Measurements from ENCODE around the gene PPIE. TPM values are rescaled to one million over a fixed set of nuclear protein-coding genes. Genes with fewer than 3 reads are reported as not detected.
"Not testable (repeated sequence)": the region's sequence is repeated elsewhere in the genome, so short reads cannot be mapped to it uniquely, and the experiment has no call there.

The PPIE gene
- total RNA-seq, 1 donor, result 31.1 TPM

DNA sequence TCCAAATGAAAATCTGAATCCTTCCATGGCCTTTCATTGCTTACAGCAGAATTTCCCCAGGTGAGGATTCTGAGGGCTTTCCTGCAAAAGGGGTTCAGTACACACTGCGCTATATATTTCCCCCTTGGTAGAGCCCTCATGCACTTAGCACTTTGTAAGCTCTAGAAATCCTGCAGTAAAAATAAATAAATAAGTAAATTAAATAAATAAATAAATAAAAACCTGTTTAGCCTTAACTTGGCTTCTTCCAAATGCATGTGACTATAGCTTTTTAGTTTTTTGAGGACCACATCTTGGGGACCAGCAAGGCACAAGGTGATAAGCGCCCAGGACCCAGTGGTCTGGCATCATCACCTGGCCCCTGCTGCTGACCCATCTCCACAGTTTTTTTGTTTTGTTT is 53.2 kb downstream of the PPIE start:
- TF ChIP-seq CTCF (IDR thresholded peaks at IDR 0.05; ENCODE audit: insufficient read depth, low read depth, low read length), result no peak
- no peak overlapping the region for H3K4me3 ChIP-seq (ENCODE audit: low read depth, low read length)
- no peak for DNase-seq (ENCODE audit: low read depth)

DNA sequence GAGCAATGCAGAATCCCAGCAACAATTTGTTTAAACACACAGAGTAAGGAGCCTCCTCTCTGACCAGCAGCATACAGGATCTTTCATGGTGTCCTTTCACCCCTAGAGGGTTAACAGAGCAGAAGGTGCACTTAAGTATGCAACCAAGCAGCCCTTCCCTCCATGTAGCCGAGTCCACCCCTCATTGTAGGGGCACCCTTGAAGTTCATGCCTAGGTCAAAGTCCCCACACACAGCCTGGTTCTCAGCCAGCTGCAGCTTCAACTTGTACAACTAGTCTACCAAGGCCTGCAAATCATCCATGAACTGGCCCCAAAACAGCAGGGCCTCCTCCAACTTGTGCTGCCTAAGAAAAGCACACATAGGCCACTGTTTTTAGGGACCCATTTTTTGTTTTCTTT is 57.0 kb downstream of the PPIE start:
- no peak for DNase-seq (ENCODE audit: low read depth)
- TF ChIP-seq CTCF (IDR thresholded peaks at IDR 0.05; ENCODE audit: insufficient read depth, low read depth, low read length), result no peak

GRCh38 chr1:39798859-39799769 is 60.4 kb downstream of the PPIE start:
- peak; percentile 33 for DNase-seq (ENCODE audit: low read depth)

More for the DNA sequence above, 57.0 kb downstream of the PPIE start:
- H3K4me3 ChIP-seq (ENCODE audit: low read depth, low read length), result no peak overlapping the region

DNA sequence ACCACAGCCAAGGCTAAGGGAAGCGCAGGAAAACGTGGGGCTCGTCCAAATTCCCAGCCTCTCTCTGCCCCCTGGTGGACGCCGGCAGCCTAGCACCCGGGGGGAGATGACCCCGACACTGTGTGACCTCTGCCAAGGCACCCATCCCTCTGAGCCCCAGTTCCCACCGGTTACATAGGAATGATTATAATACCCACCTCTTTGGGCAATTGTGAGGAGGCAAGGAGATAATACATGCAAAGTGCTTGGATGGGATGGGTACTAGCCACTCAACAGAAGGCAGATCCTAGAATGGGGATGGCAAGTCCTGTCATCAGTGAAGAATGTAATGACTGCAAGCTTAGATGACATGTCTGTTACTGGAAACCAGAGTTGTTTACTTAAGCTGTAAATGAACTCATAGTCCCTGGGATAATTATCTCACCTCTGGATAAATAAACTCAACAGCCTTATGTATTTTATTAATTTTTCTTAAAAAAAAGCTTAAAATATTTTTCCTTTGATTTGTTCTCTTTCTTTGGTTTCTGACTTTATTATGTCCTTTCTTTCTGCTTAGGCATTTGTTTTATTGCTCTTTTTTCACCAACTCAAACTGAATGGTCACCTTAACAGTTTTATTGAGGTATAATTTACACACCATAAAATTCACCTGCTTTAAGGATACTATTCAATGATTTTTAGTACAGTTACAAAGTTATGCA is 61.2 kb downstream of the PPIE start:
- TF ChIP-seq CTCF (IDR thresholded peaks at IDR 0.05; ENCODE audit: insufficient read depth, low read depth, low read length), result peak; percentile 76
- peak; percentile 66 for DNase-seq (ENCODE audit: low read depth)
- no peak overlapping the region for H3K4me3 ChIP-seq (ENCODE audit: low read depth, low read length)

More at GRCh38 chr1:39798859-39799769, 60.4 kb downstream of the PPIE start:
- not testable (repeated sequence) for H3K4me3 ChIP-seq (ENCODE audit: low read depth, low read length)

GRCh38 chr1:39800471-39800835 is 61.8 kb downstream of the PPIE start:
- DNase-seq (ENCODE audit: low read depth), result no peak
- TF ChIP-seq CTCF (IDR thresholded peaks at IDR 0.05; ENCODE audit: insufficient read depth, low read depth, low read length), result no peak

DNA sequence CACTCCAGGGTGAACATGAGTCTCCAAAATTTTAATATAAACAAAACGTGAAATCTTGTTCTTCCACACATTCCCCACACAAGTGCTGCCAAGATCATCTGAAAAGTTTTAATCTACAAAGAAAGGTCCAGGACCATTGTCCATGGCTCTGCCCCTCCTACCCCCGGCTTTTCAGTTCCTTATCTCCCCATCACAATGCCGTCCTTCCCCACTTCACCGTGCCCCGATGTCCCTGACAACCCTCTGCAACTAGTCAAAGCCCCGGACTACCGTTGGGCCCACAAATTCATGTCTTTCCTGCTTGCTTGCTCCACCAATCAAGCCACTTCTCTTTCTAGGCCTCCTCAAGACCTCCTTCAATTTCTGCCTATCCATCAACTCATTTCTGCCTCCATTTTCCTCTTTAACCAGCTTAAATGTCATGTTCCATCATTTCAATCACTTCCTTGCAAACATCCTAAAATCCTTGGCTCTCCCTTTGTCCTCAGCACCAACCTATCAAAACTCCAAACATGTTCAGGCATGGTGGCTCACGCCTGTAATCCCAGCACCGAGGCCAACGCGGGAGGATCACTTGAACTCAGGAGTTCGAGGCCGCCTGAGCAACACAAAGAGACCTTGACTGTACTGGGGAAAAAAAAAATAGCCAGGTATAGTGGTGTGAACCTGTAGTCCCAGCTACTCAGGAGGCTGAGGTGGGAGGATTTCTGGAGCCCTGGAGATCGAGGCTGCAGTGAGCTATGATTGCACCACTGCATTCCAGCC is 64.0 kb downstream of the PPIE start:
- DNase-seq (ENCODE audit: low read depth), result no peak
- TF ChIP-seq CTCF (IDR thresholded peaks at IDR 0.05; ENCODE audit: insufficient read depth, low read depth, low read length), result no peak
- H3K4me3 ChIP-seq (ENCODE audit: low read depth, low read length), result no peak overlapping the region

More at GRCh38 chr1:39800471-39800835, 61.8 kb downstream of the PPIE start:
- no peak overlapping the region for H3K4me3 ChIP-seq (ENCODE audit: low read depth, low read length)

- no peak overlapping the region for H3K4me3 ChIP-seq (ENCODE audit: low read depth, low read length)
- DNase-seq (ENCODE audit: low read depth), result no peak
- TF ChIP-seq CTCF (IDR thresholded peaks at IDR 0.05; ENCODE audit: insufficient read depth, low read depth, low read length), result no peak
Measured at GRCh38 chr1:39805385-39805784, 66.7 kb downstream of the PPIE start.
